Chondrocyte (in vitro differentiated cells): ENCODE data around the gene FAM120B. TPM values are rescaled to one million over a fixed set of nuclear protein-coding genes. Genes with fewer than 3 reads are reported as not detected.
"Not testable (repeated sequence)": the region's sequence is repeated elsewhere in the genome, so short reads cannot be mapped to it uniquely, and the experiment has no call there.

ENCODE experiments used
- DNase-seq: peaks from one replicate; pipeline ENCODE4 v3.0.0; 2021; ENCODE audit warnings: mixed read lengths, low spot score
- H3K27ac Mint-ChIP-seq: one replicate; pipeline ENCODE4 v1.8.0; 2021; ENCODE audit warnings: mild to moderate bottlenecking, moderate library complexity, mixed read lengths; ENCODE audit not compliant: unreplicated experiment
- H3K27me3 Mint-ChIP-seq: 2 replicates; pipeline ENCODE4 v1.8.0; 2021; ENCODE audit warnings: low read depth, mixed read lengths
- H3K36me3 Mint-ChIP-seq: 2 replicates; pipeline ENCODE4 v1.8.0; 2021; ENCODE audit warnings: low read depth, mixed read lengths
- H3K4me1 Mint-ChIP-seq: 2 replicates; pipeline ENCODE4 v1.8.0; 2021; ENCODE audit warnings: low read depth, mild to moderate bottlenecking, mixed read lengths
- H3K4me3 Mint-ChIP-seq: one replicate; pipeline ENCODE4 v1.8.0; 2021; ENCODE audit warnings: mild to moderate bottlenecking, moderate library complexity, mixed read lengths; ENCODE audit not compliant: unreplicated experiment
- H3K9me3 Mint-ChIP-seq: 2 replicates; pipeline ENCODE4 v1.8.0; 2021; ENCODE audit warnings: low read depth, mixed read lengths
- total RNA-seq: library from RNA; stranded (reverse); gene quantifications from 3 replicates; pipeline ENCODE4 v1.2.1, GENCODE V29; 2021
- TF ChIP-seq, protein P1 (sequence below): fragments of 200-600 bp; sonication (generic); IDR thresholded peaks from 2 replicates; pipeline ENCODE4 v1.5.0; 2021; ENCODE audit warnings: antibody characterized with exemption, mild to moderate bottlenecking, moderate library complexity

FAM120B gene
- total RNA-seq, 1 donor from 2014 or later = 26.8 TPM

GRCh38 chr6:170393807-170394399 lies 87.3 kb downstream of the FAM120B start:
- DNase-seq = no peak
- Mint-ChIP-seq H3K36me3 (peaks cover 32% of the 10 kb centered on the region), H3K4me1 (peaks cover 21% of the 10 kb centered on the region), H3K27ac (no peak overlapping the region), H3K27me3 (no peaks in the 10 kb centered on the region), H3K4me3 (no peak overlapping the region), H3K9me3 (no peaks in the 10 kb centered on the region)
- TF ChIP-seq, protein P1, sequence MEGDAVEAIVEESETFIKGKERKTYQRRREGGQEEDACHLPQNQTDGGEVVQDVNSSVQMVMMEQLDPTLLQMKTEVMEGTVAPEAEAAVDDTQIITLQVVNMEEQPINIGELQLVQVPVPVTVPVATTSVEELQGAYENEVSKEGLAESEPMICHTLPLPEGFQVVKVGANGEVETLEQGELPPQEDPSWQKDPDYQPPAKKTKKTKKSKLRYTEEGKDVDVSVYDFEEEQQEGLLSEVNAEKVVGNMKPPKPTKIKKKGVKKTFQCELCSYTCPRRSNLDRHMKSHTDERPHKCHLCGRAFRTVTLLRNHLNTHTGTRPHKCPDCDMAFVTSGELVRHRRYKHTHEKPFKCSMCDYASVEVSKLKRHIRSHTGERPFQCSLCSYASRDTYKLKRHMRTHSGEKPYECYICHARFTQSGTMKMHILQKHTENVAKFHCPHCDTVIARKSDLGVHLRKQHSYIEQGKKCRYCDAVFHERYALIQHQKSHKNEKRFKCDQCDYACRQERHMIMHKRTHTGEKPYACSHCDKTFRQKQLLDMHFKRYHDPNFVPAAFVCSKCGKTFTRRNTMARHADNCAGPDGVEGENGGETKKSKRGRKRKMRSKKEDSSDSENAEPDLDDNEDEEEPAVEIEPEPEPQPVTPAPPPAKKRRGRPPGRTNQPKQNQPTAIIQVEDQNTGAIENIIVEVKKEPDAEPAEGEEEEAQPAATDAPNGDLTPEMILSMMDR = no peak

GRCh38 chr6:170394980-170395379 lies 88.4 kb downstream of the FAM120B start:
- Mint-ChIP-seq H3K27ac (no peak overlapping the region), H3K9me3 (no peaks in the 10 kb centered on the region), H3K4me3 (no peak overlapping the region), H3K36me3 (peaks cover 33% of the 10 kb centered on the region), H3K27me3 (no peaks in the 10 kb centered on the region), H3K4me1 (peaks cover 10% of the 10 kb centered on the region)
- DNase-seq = no peak
- TF ChIP-seq, protein P1 = no peak

- peaks cover 25% of the 10 kb centered on the region for H3K36me3 Mint-ChIP-seq
- H3K27ac Mint-ChIP-seq = not testable (repeated sequence)
Observed at GRCh38 chr6:170398743-170399369, 92.3 kb downstream of the FAM120B start.

DNA sequence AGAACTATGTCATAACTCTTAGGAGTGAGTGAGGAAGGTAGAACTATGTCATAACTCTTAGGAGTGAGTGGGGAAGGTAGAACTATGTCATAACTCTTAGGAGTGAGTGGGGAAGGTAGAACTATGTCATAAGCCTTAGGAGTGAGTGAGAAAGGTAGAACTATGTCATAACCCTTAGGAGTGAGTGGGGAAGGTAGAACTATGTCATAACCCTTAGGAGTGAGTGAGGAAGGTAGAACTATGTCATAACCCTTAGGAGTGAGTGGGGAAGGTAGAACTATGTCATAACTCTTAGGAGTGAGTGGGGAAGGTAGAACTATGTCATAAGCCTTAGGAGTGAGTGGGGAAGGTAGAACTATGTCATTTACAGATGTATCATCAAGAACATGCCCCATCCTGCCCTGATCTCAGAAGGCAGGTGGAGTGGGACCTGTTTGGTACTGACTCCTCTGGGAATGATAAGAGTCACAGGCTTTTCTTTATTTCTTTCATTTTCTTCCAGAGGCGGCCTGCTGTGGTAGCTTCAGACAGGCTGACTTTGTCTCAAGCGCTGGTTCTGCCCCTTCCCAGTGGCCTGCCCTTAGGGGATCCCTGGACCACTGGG lies 93.5 kb downstream of the FAM120B start:
- H3K4me3 Mint-ChIP-seq, DNase-seq, H3K9me3 Mint-ChIP-seq, H3K27ac Mint-ChIP-seq, H3K27me3 Mint-ChIP-seq: not testable (repeated sequence)
- H3K36me3 Mint-ChIP-seq = peaks cover 27% of the 10 kb centered on the region
- H3K4me1 Mint-ChIP-seq = peaks cover 20% of the 10 kb centered on the region

More at GRCh38 chr6:170398743-170399369, 92.3 kb downstream of the FAM120B start:
- not testable (repeated sequence) for H3K9me3 Mint-ChIP-seq, H3K4me1 Mint-ChIP-seq, DNase-seq, H3K4me3 Mint-ChIP-seq, H3K27me3 Mint-ChIP-seq

DNA sequence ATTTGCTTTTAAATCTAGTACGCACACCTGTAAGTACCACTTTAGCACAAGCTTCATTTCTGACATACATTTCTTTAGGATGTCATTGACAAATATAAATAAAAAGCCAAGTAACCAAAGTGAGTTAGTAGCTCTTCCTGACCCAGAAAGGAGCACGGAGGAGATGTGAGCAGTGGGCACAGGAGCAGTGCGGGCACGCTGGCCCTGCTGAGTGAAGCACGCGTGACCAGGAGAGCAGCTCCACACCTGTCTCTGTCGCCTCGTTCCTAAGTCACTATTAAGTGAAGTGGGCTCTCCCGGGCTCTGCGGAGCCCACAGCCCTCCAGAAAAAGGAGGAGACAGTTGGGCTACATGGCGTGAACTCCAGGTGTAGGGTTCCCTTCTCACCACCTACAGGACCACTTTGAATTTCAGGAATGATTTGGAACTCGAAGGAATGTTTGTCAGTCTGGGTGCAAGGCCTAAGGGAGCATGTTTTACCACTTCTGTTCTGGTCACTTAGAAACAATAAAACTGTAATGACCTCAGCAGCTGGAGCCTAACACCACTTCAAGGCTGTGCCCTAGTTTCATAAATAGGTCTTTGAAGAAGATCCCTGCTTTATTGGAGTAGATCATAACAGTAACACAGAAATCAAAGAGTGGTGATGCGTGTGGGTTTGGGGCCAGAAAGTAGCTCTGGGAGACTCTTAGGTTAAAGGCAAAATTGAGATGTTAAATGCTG lies 95.9 kb downstream of the FAM120B start:
- TF ChIP-seq, protein P1 = no peak
- H3K27ac Mint-ChIP-seq = peak overlapping the region; percentile 41
- H3K27me3 Mint-ChIP-seq = no peaks in the 10 kb centered on the region
- H3K4me3 Mint-ChIP-seq = no peak overlapping the region
- peaks cover 32% of the 10 kb centered on the region for H3K4me1 Mint-ChIP-seq
- DNase-seq = no peak
- H3K9me3 Mint-ChIP-seq = no peaks in the 10 kb centered on the region
- peaks cover 36% of the 10 kb centered on the region for H3K36me3 Mint-ChIP-seq

DNA sequence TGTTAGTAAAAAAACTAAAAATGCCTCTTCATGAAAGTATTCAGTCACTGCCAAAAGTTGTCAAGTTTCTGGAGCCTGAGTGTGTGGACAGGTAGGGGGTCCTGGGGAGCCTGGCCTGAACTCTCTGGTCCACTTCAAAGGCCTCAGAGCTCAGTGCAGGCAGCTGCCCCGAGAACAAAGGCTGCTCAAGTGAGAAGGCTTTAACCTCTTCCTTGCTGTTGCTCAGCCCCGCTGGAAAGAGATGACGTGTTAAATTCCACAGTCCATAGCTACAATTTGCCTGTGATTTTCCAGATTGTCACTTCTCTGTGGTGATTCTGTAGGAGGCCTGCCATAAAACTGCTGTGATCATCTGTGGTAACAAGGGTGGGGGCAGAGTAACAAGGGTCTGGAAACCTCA lies 96.9 kb downstream of the FAM120B start:
- H3K4me3 Mint-ChIP-seq = no peak overlapping the region
- no peaks in the 10 kb centered on the region for H3K9me3 Mint-ChIP-seq
- no peaks in the 10 kb centered on the region for H3K27me3 Mint-ChIP-seq
- peaks cover 32% of the 10 kb centered on the region for H3K4me1 Mint-ChIP-seq
- peaks cover 41% of the 10 kb centered on the region for H3K36me3 Mint-ChIP-seq
- TF ChIP-seq, protein P1 = no peak
- DNase-seq = no peak
- peak overlapping the region; percentile 75 for H3K27ac Mint-ChIP-seq
